Glomerular endothelial cell (primary cell): Measurements from ENCODE around the gene SMOC2. TPM values are rescaled to one million over a fixed set of nuclear protein-coding genes. Genes with fewer than 3 reads are reported as not detected.
"Not testable (repeated sequence)": the region's sequence is repeated elsewhere in the genome, so short reads cannot be mapped to it uniquely, and the experiment has no call there.

Experiments
- DNase-seq: peaks from one replicate; pipeline ENCODE4 v3.0.0-alpha.2; 2011; ENCODE audit warnings: low read depth, low spot score; ENCODE audit errors: extremely low read depth
- total RNA-seq: library from RNA; depleted of rRNA; stranded (reverse); fragments of >200 nt; gene quantifications from 2 replicates; pipeline ENCODE4 v1.2.3, GENCODE V29; 2015

The SMOC2 gene
- total RNA-seq, 1 donor from 2014 or later, result not detected

GRCh38 chr6:168674595-168674994 lies 233.6 kb downstream of the SMOC2 start:
- DNase-seq, result no peak

DNA sequence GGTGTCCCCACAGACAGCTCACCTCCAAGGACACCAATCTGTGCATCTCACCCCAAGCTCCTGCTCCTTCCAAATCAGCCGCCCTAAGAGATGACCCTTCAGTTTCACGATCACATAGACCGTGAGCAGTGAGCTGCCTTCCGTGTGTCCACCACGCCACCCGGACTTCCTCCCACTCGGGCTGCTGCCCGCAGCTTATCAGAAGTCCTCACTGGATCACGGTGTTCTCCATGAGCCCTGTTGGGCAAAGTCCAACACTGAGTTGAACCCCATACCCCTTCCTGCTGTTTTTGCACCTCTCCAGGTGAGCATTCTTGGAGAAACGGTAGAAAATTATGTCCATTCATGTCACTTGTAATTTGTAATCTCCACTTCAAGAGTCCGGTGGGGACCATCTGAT lies 234.4 kb downstream of the SMOC2 start:
- DNase-seq, result no peak

GRCh38 chr6:168675933-168676551 lies 235.1 kb downstream of the SMOC2 start:
- DNase-seq, result no peak

GRCh38 chr6:168676552-168677322 lies 235.8 kb downstream of the SMOC2 start:
- DNase-seq, result no peak

- not testable (repeated sequence) for DNase-seq
Measured at GRCh38 chr6:168677323-168677781, 236.4 kb downstream of the SMOC2 start.

- DNase-seq, result no peak
Measured at GRCh38 chr6:168678077-168678476, 237.1 kb downstream of the SMOC2 start.

DNA sequence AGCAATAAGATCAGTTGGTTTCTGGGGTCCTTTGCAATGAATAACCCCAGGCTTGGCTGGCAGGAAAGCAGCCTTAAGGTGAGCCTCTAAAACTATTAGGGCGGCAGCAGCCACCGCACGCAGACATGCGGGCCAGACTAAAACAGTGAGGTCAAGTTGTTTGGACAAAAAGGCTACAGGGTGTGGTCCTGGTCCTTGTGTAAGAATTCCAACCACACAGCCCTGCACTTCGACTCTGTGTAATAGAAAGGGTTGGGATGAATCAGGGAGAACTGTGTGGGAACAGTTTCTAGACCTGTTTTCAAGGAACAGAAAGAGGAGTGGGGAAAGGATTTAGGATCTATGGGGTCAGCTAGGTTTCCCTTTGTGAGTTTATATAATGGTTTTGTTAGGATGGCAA lies 237.6 kb downstream of the SMOC2 start:
- no peak for DNase-seq

GRCh38 chr6:168681748-168682147 lies 240.8 kb downstream of the SMOC2 start:
- no peak for DNase-seq

GRCh38 chr6:168683621-168684020 lies 242.6 kb downstream of the SMOC2 start:
- DNase-seq, result no peak

GRCh38 chr6:168684471-168684870 lies 243.5 kb downstream of the SMOC2 start:
- no peak for DNase-seq

DNA sequence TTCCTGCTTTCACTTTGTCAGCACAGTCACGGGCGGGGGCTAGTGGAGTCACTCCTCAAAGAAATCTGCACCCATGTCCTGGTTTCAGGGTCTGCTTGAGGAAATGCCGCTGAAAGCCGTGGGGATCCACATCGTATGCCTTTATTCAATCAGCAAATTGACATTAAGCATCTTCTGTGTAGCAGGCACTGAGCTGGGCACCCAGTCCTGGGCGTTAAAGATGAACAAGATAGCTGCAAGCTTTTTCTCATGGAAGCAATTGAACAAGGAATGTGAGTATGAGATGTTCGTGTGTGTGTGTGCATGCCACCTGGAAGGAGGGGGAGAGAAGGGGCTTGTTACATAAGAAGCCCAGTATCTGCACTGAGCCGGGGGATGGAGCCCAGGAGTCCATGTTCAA lies 243.9 kb downstream of the SMOC2 start:
- no peak for DNase-seq

DNA sequence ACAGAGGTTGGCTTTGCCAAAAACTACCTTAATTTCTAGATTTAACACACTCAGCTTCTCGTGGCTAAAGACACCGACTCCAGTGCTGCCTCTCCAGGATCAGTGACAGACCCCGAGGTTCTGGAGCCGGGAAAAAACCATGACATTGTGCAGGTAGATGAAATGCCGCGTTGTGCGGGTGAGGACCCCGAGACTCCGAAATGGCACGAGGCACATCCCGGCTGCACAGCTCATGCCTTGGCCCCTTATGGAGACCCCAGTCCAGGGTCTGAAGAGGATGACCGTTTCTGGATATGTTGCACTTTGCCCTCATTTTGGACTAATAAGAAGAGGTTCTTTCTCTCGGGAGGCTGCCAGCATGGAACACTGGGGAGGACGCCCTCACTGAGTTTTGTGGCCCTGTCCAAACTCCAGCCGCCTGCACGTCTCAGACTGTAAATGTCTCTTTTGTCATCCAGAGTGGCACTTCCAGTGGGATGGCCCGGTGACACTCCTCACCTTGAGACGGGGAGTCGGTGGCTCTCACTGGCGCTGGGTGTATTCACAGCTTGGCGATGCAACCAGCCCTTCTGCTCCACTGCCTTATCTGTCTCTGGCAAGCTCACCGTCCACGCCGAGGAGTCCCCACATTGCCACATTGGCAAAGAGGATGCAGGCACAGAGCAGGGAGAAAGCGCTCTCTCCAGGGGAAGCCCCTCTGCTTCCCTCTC lies 245.2 kb downstream of the SMOC2 start:
- no peak for DNase-seq

DNA sequence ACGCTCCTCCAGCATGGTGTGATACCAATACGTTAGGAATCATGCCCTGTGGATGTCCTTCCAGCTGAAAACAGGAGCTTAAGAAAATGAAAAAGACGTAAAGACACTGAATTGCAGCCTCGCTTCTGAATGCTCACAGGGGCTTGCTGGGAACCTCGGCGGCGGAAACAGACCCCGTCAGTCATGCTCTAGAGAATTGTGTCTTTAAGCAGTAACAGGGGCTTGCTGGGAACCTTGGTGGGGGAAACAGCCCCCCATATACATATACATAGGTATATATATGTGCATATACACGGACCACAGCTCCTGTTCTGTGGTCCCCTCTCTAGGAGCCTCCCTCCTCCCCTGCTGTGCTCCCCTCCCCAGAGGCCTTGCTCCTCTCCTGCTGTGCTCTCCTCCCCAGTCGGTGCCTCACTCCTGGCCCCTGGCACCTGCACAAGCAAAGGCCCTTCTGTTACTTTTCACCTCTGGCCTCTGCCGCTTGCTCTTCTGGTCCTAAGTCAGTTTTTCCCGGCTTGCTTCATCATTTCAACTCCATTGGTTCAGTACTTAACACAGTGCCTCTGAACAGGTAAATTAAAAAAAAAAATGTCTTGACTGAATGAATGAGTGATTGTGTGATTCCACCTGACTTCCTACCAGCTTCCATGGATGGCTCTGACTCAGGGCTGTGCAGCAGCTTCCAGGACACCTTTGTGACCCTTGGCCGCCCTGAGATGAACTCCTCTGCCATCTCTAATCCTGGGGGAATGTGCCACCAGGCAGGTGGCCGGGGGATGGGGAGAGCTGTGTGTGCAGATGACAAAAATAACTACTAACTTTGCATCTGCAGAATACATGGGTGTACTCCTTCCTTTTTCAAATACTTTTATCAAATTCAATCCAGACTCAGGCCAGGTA lies 246.1 kb downstream of the SMOC2 start:
- DNase-seq, result no peak

DNA sequence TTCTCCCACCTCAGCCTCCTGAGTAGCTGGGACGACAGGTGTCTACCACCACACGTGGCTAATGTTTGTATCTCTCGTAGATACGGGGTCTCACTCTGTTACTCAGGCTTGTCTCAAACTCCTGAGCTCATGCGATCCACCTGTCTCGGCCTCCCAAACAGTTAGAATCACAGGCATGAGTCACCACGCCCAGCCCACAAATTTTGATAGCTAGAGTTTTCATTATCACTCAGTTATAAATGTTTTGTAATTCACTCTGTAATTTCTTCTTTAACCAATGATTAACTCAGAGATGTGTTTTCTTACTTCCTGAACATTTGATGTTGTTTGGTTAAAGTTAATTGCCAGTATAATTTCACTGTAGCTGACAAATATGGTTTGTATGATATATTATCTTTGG lies 249.3 kb downstream of the SMOC2 start:
- DNase-seq, result no peak

GRCh38 chr6:168691774-168692173 lies 250.8 kb downstream of the SMOC2 start:
- DNase-seq, result no peak

DNA sequence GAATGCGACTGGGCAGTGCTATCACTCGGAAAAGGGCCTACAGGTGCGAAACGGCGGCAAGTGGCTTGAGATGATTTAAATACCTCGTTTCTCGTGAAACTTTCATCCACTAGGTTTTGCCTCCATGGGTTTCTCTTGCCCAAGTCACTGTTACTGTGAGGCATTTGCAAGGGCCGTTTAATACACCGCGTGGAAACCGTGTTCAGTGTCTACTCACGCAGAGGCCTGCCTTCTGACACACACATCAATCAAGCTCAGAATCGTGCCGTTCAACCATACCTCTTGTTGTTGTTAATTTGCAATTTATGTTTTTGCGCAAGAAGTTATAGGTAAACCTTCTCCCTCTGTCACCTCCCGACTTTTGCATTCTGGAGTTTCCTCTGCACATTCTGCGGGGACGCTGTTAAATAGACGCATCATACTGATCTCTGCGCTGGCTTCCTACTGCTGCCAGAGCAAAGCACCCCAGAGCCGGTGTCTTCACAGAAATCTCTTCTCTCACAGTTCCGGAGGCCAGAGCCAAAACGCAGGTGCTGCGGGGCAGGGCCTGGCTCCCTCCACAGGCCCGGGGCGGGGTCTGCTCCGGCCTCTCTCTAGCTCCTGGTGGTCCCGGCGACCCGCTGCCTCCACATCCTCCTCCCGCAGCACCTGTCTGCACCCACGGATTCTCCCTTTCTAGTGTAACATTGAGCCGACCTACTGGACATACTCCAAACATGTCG lies 251.4 kb downstream of the SMOC2 start:
- DNase-seq, result no peak

- not testable (repeated sequence) for DNase-seq
Measured at GRCh38 chr6:168692915-168693257, 251.9 kb downstream of the SMOC2 start.

- DNase-seq, result not testable (repeated sequence)
Measured at GRCh38 chr6:168694797-168695196, 253.8 kb downstream of the SMOC2 start.

DNA sequence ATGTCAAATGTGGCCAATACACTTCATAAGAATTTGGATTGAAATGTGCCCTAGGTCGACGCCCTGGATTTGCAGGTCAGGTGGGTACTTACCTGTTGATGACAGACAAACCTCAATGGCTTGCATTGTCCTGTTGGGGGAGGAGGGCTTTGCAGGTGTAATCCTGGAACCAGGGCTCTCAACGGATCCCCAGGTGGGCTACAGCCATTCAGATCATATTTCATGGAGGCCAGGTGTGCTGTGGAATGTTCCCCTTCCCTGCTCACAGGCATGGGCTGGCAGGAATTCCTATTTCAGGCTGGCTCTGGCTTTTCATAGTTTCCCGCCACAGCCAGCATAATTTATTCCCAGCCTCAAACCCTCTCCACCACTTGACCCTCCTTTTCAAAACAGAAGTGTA lies 254.7 kb downstream of the SMOC2 start:
- DNase-seq, result no peak

GRCh38 chr6:168698923-168699322 lies 257.9 kb downstream of the SMOC2 start:
- DNase-seq, result no peak
